Measurements from ENCODE around the gene MYH10. TPM values are rescaled to one million over a fixed set of nuclear protein-coding genes. Genes with fewer than 3 reads are reported as not detected.

The MYH10 gene
- total and polyA plus RNA-seq, 9 of the 15 experiments (the other 6 are each of a cell fraction or from before 2014, with no cell fraction given) = 16.3 to 95.3 (median 39.7) TPM

- TF ChIP-seq ZNF740 (CRISPR knock-in tag; IDR thresholded peaks at IDR 0.05) (no peak), ZNF740 (tag; IDR thresholded peaks at IDR 0.05) (no peak), NELFE (IDR thresholded peaks at IDR 0.05; ENCODE audit: insufficient read depth, insufficient read length) (no peak)
Measured at GRCh38 chr17:8670421-8670820, 39.9 kb upstream of the MYH10 start (continued).

GRCh38 chr17:8668176-8668740, 37.7 kb upstream of the MYH10 start:
- BruUV-seq (replicated peaks) = no TSS peak
- ATAC-seq = no peak
- no peaks in the 10 kb centered on the region for H4K20me1 ChIP-seq (replicated peaks; ENCODE audit: control insufficient read depth, insufficient read depth, low read length)
- no peaks in the 10 kb centered on the region for H3K9me1 ChIP-seq (ENCODE audit: control insufficient read depth, insufficient read depth, low read length)
- no peak overlapping the region for H3K27ac ChIP-seq (ENCODE audit: extremely low read depth, low read depth, low read length)
- H3K9me3 ChIP-seq (replicated peaks; ENCODE audit: control insufficient read depth, insufficient read depth, low read depth, low read length) = no peaks in the 10 kb centered on the region
- DNase-seq (ENCODE audit: extremely low read depth in 1 of 4, low spot score in 3 of 4) = no peak
- H3K4me3 ChIP-seq = no peak overlapping the region
- H2AFZ ChIP-seq (ENCODE audit: low read depth, low read length) = no peak overlapping the region
- H3K4me1 ChIP-seq (replicated peaks in 1 of 2; ENCODE audit: control insufficient read depth in 2 of 2, insufficient read depth in 2 of 2, low read length in 2 of 2) = no peaks in the 10 kb centered on the region
- in situ Hi-C loops (cut with MboI) (no loop called here), intact Hi-C loops (cut with micrococcal nuclease) (loop anchor here (5.0 kb wide), 1 partner anchor 64 kb away; no protein-coding TSS in a partner anchor)
- no peak overlapping the region for H3K4me2 ChIP-seq (ENCODE audit: insufficient read depth, low read length)
- H3K27me3 ChIP-seq (ENCODE audit: control insufficient read depth in 2 of 2, insufficient read depth in 2 of 2, low read length in 2 of 2) = peaks cover 7 to 10% of the 10 kb centered on the region in 2 experiments; a peak in 3 of 5 replicates
- FAIRE-seq = no peak
- H3K9ac ChIP-seq (ENCODE audit: insufficient read depth in 1 of 2, low read depth in 2 of 2, low read length in 2 of 2) = no peak overlapping the region
- no peaks in the 10 kb centered on the region for H3K79me2 ChIP-seq (ENCODE audit: control insufficient read depth, insufficient read depth, low read length)
- POLR2A ChIA-PET = no interaction called here
- no peaks in the 10 kb centered on the region for H3K36me3 ChIP-seq (ENCODE audit: control insufficient read depth, insufficient read depth, low read length)
- TF ChIP-seq ZNF134 (CRISPR knock-in tag; conservative IDR thresholded peaks at IDR 0.05) (no peak), HMGXB4 (CRISPR knock-in tag; IDR thresholded peaks at IDR 0.05) (no peak), TEAD1 (CRISPR knock-in tag; IDR thresholded peaks at IDR 0.05) (no peak), ZNF584 (CRISPR knock-in tag; IDR thresholded peaks at IDR 0.05; ENCODE audit: low read depth) (peak; percentile 14; the same call in 1 of the 2 replicates), SP2 (IDR thresholded peaks at IDR 0.05; ENCODE audit: extremely low read depth, low read depth, low read length, poor library complexity, severe bottlenecking) (no peak), SRSF7 (optimal IDR thresholded peaks at IDR 0.05; ENCODE audit: low read depth, low read length) (no peak)
- 32% methylated on average over 3 of the region's 4 CpGs for WGBS (ENCODE audit: insufficient coverage, low coverage, missing lambda C conversion rate)
- CTCF ChIA-PET (ENCODE audit: low intra/inter-chr PET ratio) = no interaction called here

Measured in K562 (cell line).